PC-3 (cell line): ENCODE measurements around the gene NR2C1. TPM values are rescaled to one million over a fixed set of nuclear protein-coding genes. Genes with fewer than 3 reads are reported as not detected.

Experiments used
- ATAC-seq: fragments of 200-7000 bp; cut with Tn5 transposase; 2 replicates; pipeline ENCODE4 v1.9.1; 2020; ENCODE audit warnings: mild to moderate bottlenecking, moderate library complexity
- BruUV-seq: library from RNA; stranded (reverse); fragments of 400-500 nt; replicated peaks from 2 replicates; lab custom pipeline; 2021; lab: Mats Ljungman, UMichigan
- CTCF ChIA-PET: fragments of 300-600 bp; sonication (Branson Sonifier 250); formaldehyde crosslinking; loops from one replicate; lab custom pipeline; 2022; ENCODE audit warnings: antibody characterized with exemption; lab: Charles Lee
- POLR2A ChIA-PET: fragments of 300-600 bp; sonication (Branson Sonifier 250); formaldehyde crosslinking; loops from one replicate; lab custom pipeline; 2022; ENCODE audit warnings: antibody characterized with exemption; ENCODE audit not compliant: unreplicated experiment; lab: Charles Lee
- DNase-seq: peaks from one replicate; pipeline ENCODE4 v3.0.0-alpha.2; 2015
- H2AFZ ChIP-seq: fragments of 300-600 bp; sonication (generic); 2 replicates; pipeline ENCODE4 v1.6.0; 2016; ENCODE audit warnings: antibody characterized with exemption, low read length
- H3F3A ChIP-seq: fragments of 300-600 bp; sonication (generic); one replicate; pipeline ENCODE4 v1.6.0; 2017; ENCODE audit warnings: antibody characterized with exemption, low read length, control low read depth, mild to moderate bottlenecking; ENCODE audit not compliant: unreplicated experiment
- H3K27ac ChIP-seq: fragments of 300-600 bp; sonication (generic); 2 replicates; pipeline ENCODE4 v1.5.1; 2016; ENCODE audit warnings: mild to moderate bottlenecking, low read length
- H3K27me3 ChIP-seq: fragments of 300-600 bp; sonication (generic); 2 replicates; pipeline ENCODE4 v1.6.1; 2016; ENCODE audit warnings: low read length, mixed read lengths
- H3K36me3 ChIP-seq: fragments of 300-600 bp; sonication (generic); 2 replicates; pipeline ENCODE4 v1.6.1; 2016; ENCODE audit warnings: low read depth, mixed run types, low read length, mixed read lengths
- H3K4me1 ChIP-seq: fragments of 300-600 bp; sonication (generic); 2 replicates; pipeline ENCODE4 v1.5.1; 2016; ENCODE audit warnings: low read length; ENCODE audit not compliant: insufficient read depth
- H3K4me2 ChIP-seq: fragments of 300-600 bp; sonication (generic); 2 replicates; pipeline ENCODE4 v1.6.0; 2016; ENCODE audit warnings: low read length
- H3K4me3 ChIP-seq: fragments of 300-600 bp; sonication (generic); 2 replicates; pipeline ENCODE4 v1.5.1; 2016; ENCODE audit warnings: mild to moderate bottlenecking, low read length, mixed read lengths
- H3K79me2 ChIP-seq: fragments of 300-600 bp; sonication (generic); 2 replicates; pipeline ENCODE4 v1.6.1; 2017; ENCODE audit warnings: low read length, mixed read lengths
- H3K9ac ChIP-seq: fragments of 300-600 bp; sonication (generic); 2 replicates; pipeline ENCODE4 v1.6.0; 2016; ENCODE audit warnings: mild to moderate bottlenecking, low read length
- H3K9me2 ChIP-seq: fragments of 300-600 bp; sonication (generic); replicated peaks from 2 replicates; pipeline ENCODE4 v1.6.1; 2016; ENCODE audit warnings: mixed run types, low read length, mixed read lengths
- H3K9me3 ChIP-seq: fragments of 300-600 bp; sonication (generic); 2 replicates; pipeline ENCODE4 v1.6.1; 2016; ENCODE audit warnings: low read length, mixed read lengths
- H4K20me1 ChIP-seq: fragments of 300-600 bp; sonication (generic); 2 replicates; pipeline ENCODE4 v1.6.1; 2016; ENCODE audit warnings: low read length, mixed read lengths
- EZH2 ChIP-seq: fragments of 300-600 bp; sonication (generic); IDR thresholded peaks from one replicate; pipeline ENCODE4 v1.6.1; 2017; ENCODE audit warnings: antibody characterized with exemption, mild to moderate bottlenecking, low read length; ENCODE audit not compliant: unreplicated experiment
- EZH2phosphoT487 ChIP-seq: fragments of 300-600 bp; sonication (generic); IDR thresholded peaks from 2 replicates; pipeline ENCODE4 v1.6.1; 2018; ENCODE audit warnings: mild to moderate bottlenecking, antibody characterized with exemption, low read length, borderline replicate concordance
- intact Hi-C: fragments of 100-400 bp; cut with micrococcal nuclease; formaldehyde crosslinking; loops from 2 replicates; pipeline ENCODE4 v1.9.0; 2023
- total RNA-seq: library from RNA; depleted of rRNA; stranded (reverse); fragments of >200 nt; gene quantifications from 2 replicates; pipeline ENCODE4 v1.2.3, GENCODE V29; 2014
- TF ChIP-seq, protein P1 (sequence below): fragments of 300-600 bp; sonication (generic); conservative IDR thresholded peaks from 2 replicates; pipeline ENCODE4 v1.5.1; 2017; ENCODE audit warnings: antibody characterized with exemption, low read depth, mild to moderate bottlenecking, low read length

Gene NR2C1
- total RNA-seq, 1 experiment from 2014 or later: 43.7 TPM

GRCh38 chr12:95057424-95057823 is 16.0 kb downstream of the NR2C1 start:
- Histone ChIP-seq H2AFZ (no peak overlapping the region), H3F3A (no peaks in the 10 kb centered on the region), H3K36me3 (peaks cover 39% of the 10 kb centered on the region), H3K27ac (no peak overlapping the region), H3K9me3 (no peaks in the 10 kb centered on the region), H3K4me2 (no peak overlapping the region), H3K27me3 (no peaks in the 10 kb centered on the region), H3K4me1 (no peaks in the 10 kb centered on the region), H3K4me3 (no peak overlapping the region), H3K79me2 (no peaks in the 10 kb centered on the region), H3K9ac (no peak overlapping the region), H3K9me2 (no peaks in the 10 kb centered on the region), H4K20me1 (no peaks in the 10 kb centered on the region)
- intact Hi-C loops: no loop called here
- CTCF ChIA-PET: no interaction called here
- TF ChIP-seq, protein P1, sequence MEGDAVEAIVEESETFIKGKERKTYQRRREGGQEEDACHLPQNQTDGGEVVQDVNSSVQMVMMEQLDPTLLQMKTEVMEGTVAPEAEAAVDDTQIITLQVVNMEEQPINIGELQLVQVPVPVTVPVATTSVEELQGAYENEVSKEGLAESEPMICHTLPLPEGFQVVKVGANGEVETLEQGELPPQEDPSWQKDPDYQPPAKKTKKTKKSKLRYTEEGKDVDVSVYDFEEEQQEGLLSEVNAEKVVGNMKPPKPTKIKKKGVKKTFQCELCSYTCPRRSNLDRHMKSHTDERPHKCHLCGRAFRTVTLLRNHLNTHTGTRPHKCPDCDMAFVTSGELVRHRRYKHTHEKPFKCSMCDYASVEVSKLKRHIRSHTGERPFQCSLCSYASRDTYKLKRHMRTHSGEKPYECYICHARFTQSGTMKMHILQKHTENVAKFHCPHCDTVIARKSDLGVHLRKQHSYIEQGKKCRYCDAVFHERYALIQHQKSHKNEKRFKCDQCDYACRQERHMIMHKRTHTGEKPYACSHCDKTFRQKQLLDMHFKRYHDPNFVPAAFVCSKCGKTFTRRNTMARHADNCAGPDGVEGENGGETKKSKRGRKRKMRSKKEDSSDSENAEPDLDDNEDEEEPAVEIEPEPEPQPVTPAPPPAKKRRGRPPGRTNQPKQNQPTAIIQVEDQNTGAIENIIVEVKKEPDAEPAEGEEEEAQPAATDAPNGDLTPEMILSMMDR: no peak
- TF ChIP-seq EZH2 (no peak), EZH2phosphoT487 (no peak)
- ATAC-seq (no peak), DNase-seq (no peak)
- no TSS peak for BruUV-seq
- POLR2A ChIA-PET: no interaction called here

DNA sequence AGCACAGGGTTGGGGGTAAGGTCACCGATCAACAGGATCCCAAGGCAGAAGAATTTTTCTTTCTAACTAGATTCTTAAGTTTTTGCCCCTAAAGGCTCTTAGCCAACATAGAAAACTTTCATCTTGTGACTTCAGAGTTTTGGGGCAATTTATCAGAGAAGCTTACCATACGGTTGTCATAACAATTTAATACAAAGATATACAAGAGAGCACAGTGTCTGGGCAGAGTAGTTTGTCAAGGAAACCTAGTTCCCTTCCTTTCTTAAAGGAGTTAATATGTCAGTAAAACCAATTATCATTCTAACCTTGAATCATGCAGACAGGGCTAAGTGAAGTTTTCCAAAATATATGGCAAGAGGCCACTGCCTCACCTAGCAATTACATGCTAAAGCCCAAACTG is 18.4 kb downstream of the NR2C1 start:
- Histone ChIP-seq H3K27me3 (no peaks in the 10 kb centered on the region), H3K4me2 (no peak overlapping the region), H3K27ac (no peak overlapping the region), H4K20me1 (no peaks in the 10 kb centered on the region), H2AFZ (no peak overlapping the region), H3F3A (no peaks in the 10 kb centered on the region), H3K9ac (no peak overlapping the region), H3K9me3 (no peaks in the 10 kb centered on the region), H3K36me3 (peaks cover 34% of the 10 kb centered on the region), H3K4me1 (no peaks in the 10 kb centered on the region), H3K79me2 (no peaks in the 10 kb centered on the region), H3K4me3 (no peak overlapping the region), H3K9me2 (no peaks in the 10 kb centered on the region)
- BruUV-seq: no TSS peak
- ChIA-PET CTCF (no interaction called here), POLR2A (no interaction called here)
- ATAC-seq (no peak), DNase-seq (no peak)
- intact Hi-C loops: no loop called here
- TF ChIP-seq EZH2phosphoT487: no peak
- no peak for TF ChIP-seq EZH2
- TF ChIP-seq, protein P1: no peak

GRCh38 chr12:95054206-95054605 is 19.2 kb downstream of the NR2C1 start:
- H3K27ac ChIP-seq: no peak overlapping the region
- H3K4me1 ChIP-seq: no peaks in the 10 kb centered on the region
- CTCF ChIA-PET: no interaction called here
- H3K9me2 ChIP-seq: no peaks in the 10 kb centered on the region
- H3K9me3 ChIP-seq: no peaks in the 10 kb centered on the region
- POLR2A ChIA-PET: interaction anchor here (0.5 kb wide), 1 partner anchor 208 kb away, joined by 3 read pairs; no protein-coding TSS in a partner anchor
- no peaks in the 10 kb centered on the region for H3K27me3 ChIP-seq
- BruUV-seq: no TSS peak
- TF ChIP-seq EZH2: no peak
- TF ChIP-seq EZH2phosphoT487: no peak
- TF ChIP-seq, protein P1: no peak
- H3F3A ChIP-seq: no peaks in the 10 kb centered on the region
- no peak overlapping the region for H3K9ac ChIP-seq
- intact Hi-C loops: no loop called here
- H3K36me3 ChIP-seq: peaks cover 31% of the 10 kb centered on the region
- no peak for DNase-seq
- H2AFZ ChIP-seq: no peak overlapping the region
- H3K79me2 ChIP-seq: no peaks in the 10 kb centered on the region
- ATAC-seq: no peak
- no peaks in the 10 kb centered on the region for H4K20me1 ChIP-seq
- H3K4me2 ChIP-seq: no peak overlapping the region
- no peak overlapping the region for H3K4me3 ChIP-seq
